GM12878 (cell line): ENCODE measurements around the gene CYSRT1. TPM values are rescaled to one million over a fixed set of nuclear protein-coding genes. Genes with fewer than 3 reads are reported as not detected.

Experiments
- ATAC-seq: fragments of 200-7000 bp; cut with Tn5 transposase; 3 replicates; pipeline ENCODE4 v1.9.1; 2020; ENCODE audit warnings: mild to moderate bottlenecking, moderate library complexity
- BruUV-seq: library from RNA; stranded (reverse); fragments of 400-500 nt; replicated peaks from 2 replicates; lab custom pipeline; 2021; lab: Mats Ljungman, UMichigan
- CTCF ChIA-PET: fragments of 300-600 bp; sonication (Branson Sonifier 250); formaldehyde crosslinking; extraction: SDS; loops from one replicate; lab custom pipeline; 2021; ENCODE audit warnings: inconsistent platforms; lab: Yijun Ruan, JAX
- POLR2A ChIA-PET: fragments of 350-600 bp; formaldehyde crosslinking; extraction: SDS; loops from one replicate; lab custom pipeline; 2021; ENCODE audit warnings: inconsistent platforms; lab: Charles Lee
- RAD21 ChIA-PET: fragments of 300-600 bp; sonication (Branson Sonifier 250); formaldehyde crosslinking; loops from one replicate; lab custom pipeline; 2023; ENCODE audit warnings: antibody characterized with exemption; ENCODE audit not compliant: unreplicated experiment; lab: Charles Lee
- SMC1A ChIA-PET: fragments of 300-600 bp; sonication (Branson Sonifier 250); formaldehyde crosslinking; loops from one replicate; lab custom pipeline; 2023; ENCODE audit not compliant: unreplicated experiment, uncharacterized antibody; lab: Charles Lee
- DNase-seq: peaks from one replicate; pipeline ENCODE4 v3.0.0-alpha.2; 2011; ENCODE audit warnings: low read depth, low spot score
- FAIRE-seq: peaks from 3 replicates; lab custom pipeline; 2011; peaks lifted over from hg19 to GRCh38; lab: Jason Lieb, UNC
- H2AFZ ChIP-seq: 2 replicates; pipeline ENCODE4 v1.6.0; 2011; ENCODE audit warnings: low read depth, low read length, control low read depth; ENCODE audit not compliant: control insufficient read depth
- H3K27ac ChIP-seq: 2 replicates; pipeline ENCODE4 v1.5.1; 2011; ENCODE audit warnings: control low read depth; ENCODE audit not compliant: control insufficient read depth, insufficient read depth
- H3K27me3 ChIP-seq, 2 experiments: replicated peaks in 1 of 2; 2 replicates each; pipeline versions ENCODE4 v1.6.0 to v1.6.1; 2011; ENCODE audit warnings: low read length in 1 of 2; ENCODE audit not compliant: control insufficient read depth in 2 of 2, insufficient read depth in 2 of 2
- H3K36me3 ChIP-seq, 2 experiments: 2 replicates each; pipeline ENCODE4 v1.5.1; 2011; ENCODE audit warnings: low read length in 1 of 2; ENCODE audit not compliant: control insufficient read depth in 2 of 2, insufficient read depth in 2 of 2
- H3K4me1 ChIP-seq: 2 replicates; pipeline ENCODE4 v1.6.1; 2011; ENCODE audit warnings: mild to moderate bottlenecking, low read length, moderate library complexity, mixed read lengths; ENCODE audit not compliant: control insufficient read depth, insufficient read depth
- H3K4me2 ChIP-seq: 2 replicates; pipeline ENCODE4 v1.6.0; 2011; ENCODE audit warnings: control low read depth; ENCODE audit not compliant: control insufficient read depth, insufficient read depth
- H3K4me3 ChIP-seq: fragments of 200-600 bp; sonication (generic); 2 replicates; pipeline ENCODE4 v1.5.1; 2016
- H3K79me2 ChIP-seq: 2 replicates; pipeline ENCODE4 v1.6.0; 2011; ENCODE audit warnings: low read length; ENCODE audit not compliant: control insufficient read depth, insufficient read depth
- H3K9ac ChIP-seq: 2 replicates; pipeline ENCODE4 v1.8.0; 2011; ENCODE audit warnings: low read length, control low read depth, mixed read lengths; ENCODE audit not compliant: control insufficient read depth, insufficient read depth
- H3K9me3 ChIP-seq: replicated peaks from 3 replicates; pipeline ENCODE4 v1.5.1; 2011; ENCODE audit warnings: mild to moderate bottlenecking, low read length; ENCODE audit not compliant: control insufficient read depth, insufficient read depth
- H4K20me1 ChIP-seq: 2 replicates; pipeline ENCODE4 v1.6.0; 2011; ENCODE audit not compliant: control insufficient read depth, insufficient read depth
- E4F1 ChIP-seq: fragments of 450-650 bp; IDR thresholded peaks from 2 replicates; pipeline ENCODE4 v1.6.1; 2018; ENCODE audit warnings: borderline replicate concordance, mild to moderate bottlenecking; ENCODE audit not compliant: partially characterized antibody
- NR2C1 ChIP-seq: fragments of 450-650 bp; IDR thresholded peaks from 2 replicates; pipeline ENCODE4 v1.6.1; 2017; ENCODE audit warnings: antibody characterized with exemption, mild to moderate bottlenecking, moderate library complexity
- SRF ChIP-seq, 2 experiments: IDR thresholded peaks; 2 replicates each; pipeline ENCODE4 v1.6.1; 2011; ENCODE audit warnings: low read depth in 2 of 2, low read length in 2 of 2, mild to moderate bottlenecking in 1 of 2, moderate library complexity in 1 of 2
- TARDBP ChIP-seq: IDR thresholded peaks from 2 replicates; pipeline ENCODE4 v1.6.1; 2016; ENCODE audit warnings: borderline replicate concordance
- WGBS: methylation state at CpG from one replicate; pipeline ENCODE4 v1.1.6; 2016; ENCODE audit warnings: low lambda C conversion rate; ENCODE audit not compliant: insufficient replicate concordance, insufficient coverage; ENCODE audit errors: missing lambda C conversion rate; 5-methylcytosine and 5-hydroxymethylcytosine counted together
- in situ Hi-C: fragments of 300-500 bp; cut with MboI; formaldehyde crosslinking; loops from 9 replicates; pipeline ENCODE4 v1.14.3; 2018; ENCODE audit warnings: mixed read lengths
- intact Hi-C: fragments of 100-400 bp; cut with micrococcal nuclease; formaldehyde crosslinking; loops from one replicate; pipeline ENCODE4 v1.14.2; 2022; ENCODE audit not compliant: unreplicated experiment
- polyA plus RNA-seq, 11 experiments: library from polyadenylated mRNA; depleted of rRNA in 4 of 11; unstranded in 6 of 11; stranded (reverse) in 5 of 11; fragments of >200 nt; fragmentation: Nextera tagmentation in 4 of 11; fragmentation: Illumina TruSeq in 1 of 11; extraction: Ambion mirVana in 4 of 11; extraction: Trizol in 1 of 11; gene quantifications; 1 replicate in 1 of 11; 2 replicates in 10 of 11; pipeline versions ENCODE4 v1.2.1 to v1.2.3, GENCODE V29; 2011 to 2016; ENCODE audit warnings: inconsistent platforms in 2 of 11, missing spikeins in 2 of 11, low read depth in 1 of 11
- total RNA-seq, 4 experiments: library from RNA; depleted of rRNA in 3 of 4; stranded (reverse); fragments of >200 nt in 3 of 4; fragmentation: Illumina TruSeq in 1 of 4; extraction: Trizol in 1 of 4; gene quantifications; 2 replicates each; pipeline versions ENCODE4 v1.2.1 to v1.2.3, GENCODE V29; 2013 to 2021

CYSRT1 gene
- total and polyA plus RNA-seq, 10 of the 15 experiments (the other 5 are each of a cell fraction or from before 2014, with no cell fraction given) = 0.24 to 3.6 (median 0.97) TPM; not detected in 1

- RAD21 ChIA-PET = no interaction called here
- CTCF ChIA-PET = interaction anchor here (0.7 kb wide), 1 partner anchor 11 kb away, joined by 3 read pairs; no protein-coding TSS in a partner anchor
Measured at GRCh38 chr9:137192859-137193258, 32.1 kb upstream of the CYSRT1 start.

More at GRCh38 chr9:137192859-137193258, 32.1 kb upstream of the CYSRT1 start:
- Histone ChIP-seq H3K27ac (no peak overlapping the region), H2AFZ (no peak overlapping the region), H3K9ac (no peak overlapping the region), H3K27me3 (no peaks in the 10 kb centered on the region), H3K4me1 (peaks cover 7% of the 10 kb centered on the region), H3K4me3 (no peak overlapping the region), H3K36me3 (peaks cover 0 to 7% of the 10 kb centered on the region in 2 experiments; a peak in 2 of 4 replicates), H3K4me2 (no peak overlapping the region), H4K20me1 (peaks cover 7% of the 10 kb centered on the region; the same call in 1 of the 2 replicates), H3K79me2 (peaks cover 19% of the 10 kb centered on the region), H3K9me3 (no peaks in the 10 kb centered on the region)
- BruUV-seq = no TSS peak
- intact Hi-C loops = no loop called here
- no peak for TF ChIP-seq SRF (IDR thresholded peaks at IDR 0.05; ENCODE audit: low read depth in 2 of 2, low read length in 2 of 2)
- TF ChIP-seq E4F1 = no peak
- no peak for TF ChIP-seq NR2C1
- TF ChIP-seq TARDBP = no peak
- FAIRE-seq (no peak), ATAC-seq (no peak), DNase-seq (no peak)
- SMC1A ChIA-PET = no interaction called here
- 51% methylated on average over 2 of the region's 2 CpGs for WGBS
- POLR2A ChIA-PET = interaction anchor here (0.5 to 2.8 kb wide), 4 partner anchors 27 to 63 kb away, joined by 3 to 10 read pairs (median 5); partner anchors contain the start of gene CYSRT1
- in situ Hi-C loops = no loop called here
